ENCODE data around the gene NOVA2.

DNA sequence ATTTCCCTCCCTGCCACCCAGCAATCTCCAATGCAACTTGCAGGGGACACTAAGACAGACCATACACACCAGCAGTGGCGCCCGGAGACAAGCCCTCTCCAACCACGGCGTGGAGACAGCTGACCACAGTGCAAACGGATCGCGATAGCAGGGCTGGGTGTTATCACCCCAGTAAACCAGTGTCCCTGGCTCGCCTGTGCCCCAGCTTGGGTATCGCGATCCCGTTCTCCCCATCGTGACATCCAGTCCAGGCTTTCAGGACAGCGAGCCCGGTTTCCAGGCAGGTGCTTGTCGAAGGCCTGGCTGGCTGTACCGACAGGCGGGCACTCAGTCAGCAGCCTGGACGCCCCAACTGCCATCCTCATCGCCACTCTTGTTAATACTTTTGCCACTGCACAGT is 38.4 kb downstream of the NOVA2 start:
- TF ChIP-seq, protein P1, sequence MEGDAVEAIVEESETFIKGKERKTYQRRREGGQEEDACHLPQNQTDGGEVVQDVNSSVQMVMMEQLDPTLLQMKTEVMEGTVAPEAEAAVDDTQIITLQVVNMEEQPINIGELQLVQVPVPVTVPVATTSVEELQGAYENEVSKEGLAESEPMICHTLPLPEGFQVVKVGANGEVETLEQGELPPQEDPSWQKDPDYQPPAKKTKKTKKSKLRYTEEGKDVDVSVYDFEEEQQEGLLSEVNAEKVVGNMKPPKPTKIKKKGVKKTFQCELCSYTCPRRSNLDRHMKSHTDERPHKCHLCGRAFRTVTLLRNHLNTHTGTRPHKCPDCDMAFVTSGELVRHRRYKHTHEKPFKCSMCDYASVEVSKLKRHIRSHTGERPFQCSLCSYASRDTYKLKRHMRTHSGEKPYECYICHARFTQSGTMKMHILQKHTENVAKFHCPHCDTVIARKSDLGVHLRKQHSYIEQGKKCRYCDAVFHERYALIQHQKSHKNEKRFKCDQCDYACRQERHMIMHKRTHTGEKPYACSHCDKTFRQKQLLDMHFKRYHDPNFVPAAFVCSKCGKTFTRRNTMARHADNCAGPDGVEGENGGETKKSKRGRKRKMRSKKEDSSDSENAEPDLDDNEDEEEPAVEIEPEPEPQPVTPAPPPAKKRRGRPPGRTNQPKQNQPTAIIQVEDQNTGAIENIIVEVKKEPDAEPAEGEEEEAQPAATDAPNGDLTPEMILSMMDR (IDR thresholded peaks at IDR 0.05; ENCODE audit: insufficient read depth, low read depth, low read length), result no peak
- TF ChIP-seq EZH2 (IDR thresholded peaks at IDR 0.05; ENCODE audit: insufficient read depth, low read length), result no peak

Data from astrocyte (in vitro differentiated cells and primary cell).